ENCODE measurements around the gene ZNF462. TPM values are rescaled to one million over a fixed set of nuclear protein-coding genes. Genes with fewer than 3 reads are reported as not detected.

Gene ZNF462
- total RNA-seq, 2 experiments from 2014 or later: 0.61 to 0.64 TPM

GRCh38 chr9:106947106-106947900 is 84.3 kb downstream of the ZNF462 start:
- Mint-ChIP-seq H3K27ac (no peak overlapping the region), H3K27me3 (no peaks in the 10 kb centered on the region), H3K4me3 (no peak overlapping the region), H3K36me3 (no peaks in the 10 kb centered on the region), H3K4me1 (ENCODE audit: low read depth) (no peaks in the 10 kb centered on the region), H3K9me3 (no peaks in the 10 kb centered on the region)
- ChIA-PET CTCF (no interaction called here), POLR2A (no interaction called here)
- DNase-seq: no peak
- intact Hi-C loops (cut with micrococcal nuclease): no loop called here

- intact Hi-C loops (cut with micrococcal nuclease): no loop called here
- H3K4me1 Mint-ChIP-seq (ENCODE audit: low read depth): no peaks in the 10 kb centered on the region
- no peak overlapping the region for H3K27ac Mint-ChIP-seq
- DNase-seq: no peak
- ChIA-PET CTCF (no interaction called here), POLR2A (no interaction called here)
- no peaks in the 10 kb centered on the region for H3K9me3 Mint-ChIP-seq
- H3K4me3 Mint-ChIP-seq: no peak overlapping the region
- no peaks in the 10 kb centered on the region for H3K27me3 Mint-ChIP-seq
- no peaks in the 10 kb centered on the region for H3K36me3 Mint-ChIP-seq
These were observed 90.2 kb downstream of the ZNF462 start for GRCh38 chr9:106953174-106953573.

GRCh38 chr9:106954558-106954957 is 91.6 kb downstream of the ZNF462 start:
- ChIA-PET POLR2A (no interaction called here), CTCF (no interaction called here)
- H3K36me3 Mint-ChIP-seq: no peaks in the 10 kb centered on the region
- intact Hi-C loops (cut with micrococcal nuclease): no loop called here
- no peak overlapping the region for H3K27ac Mint-ChIP-seq
- no peaks in the 10 kb centered on the region for H3K4me1 Mint-ChIP-seq (ENCODE audit: low read depth)
- DNase-seq: no peak
- no peak overlapping the region for H3K4me3 Mint-ChIP-seq
- H3K27me3 Mint-ChIP-seq: no peaks in the 10 kb centered on the region
- H3K9me3 Mint-ChIP-seq: no peaks in the 10 kb centered on the region

- no peaks in the 10 kb centered on the region for H3K4me1 Mint-ChIP-seq (ENCODE audit: low read depth)
- no peaks in the 10 kb centered on the region for H3K36me3 Mint-ChIP-seq
- no peaks in the 10 kb centered on the region for H3K9me3 Mint-ChIP-seq
- CTCF ChIA-PET: no interaction called here
- no peak for DNase-seq
- no peaks in the 10 kb centered on the region for H3K27me3 Mint-ChIP-seq
- POLR2A ChIA-PET: no interaction called here
- H3K27ac Mint-ChIP-seq: no peak overlapping the region
- intact Hi-C loops (cut with micrococcal nuclease): no loop called here
- no peak overlapping the region for H3K4me3 Mint-ChIP-seq
These were observed 92.2 kb downstream of the ZNF462 start for GRCh38 chr9:106954974-106955850.

GRCh38 chr9:106956971-106957370 is 94.0 kb downstream of the ZNF462 start:
- intact Hi-C loops (cut with micrococcal nuclease): no loop called here
- H3K4me1 Mint-ChIP-seq (ENCODE audit: low read depth): no peaks in the 10 kb centered on the region
- no peak overlapping the region for H3K4me3 Mint-ChIP-seq
- ChIA-PET CTCF (no interaction called here), POLR2A (no interaction called here)
- DNase-seq: no peak
- H3K27me3 Mint-ChIP-seq: no peaks in the 10 kb centered on the region
- peaks cover 4% of the 10 kb centered on the region for H3K9me3 Mint-ChIP-seq
- no peaks in the 10 kb centered on the region for H3K36me3 Mint-ChIP-seq
- H3K27ac Mint-ChIP-seq: no peak overlapping the region

- H3K36me3 Mint-ChIP-seq: no peaks in the 10 kb centered on the region
- POLR2A ChIA-PET: no interaction called here
- intact Hi-C loops (cut with micrococcal nuclease): no loop called here
- no peaks in the 10 kb centered on the region for H3K27me3 Mint-ChIP-seq
- H3K27ac Mint-ChIP-seq: no peak overlapping the region
- H3K9me3 Mint-ChIP-seq: peaks cover 5% of the 10 kb centered on the region
- no peak overlapping the region for H3K4me3 Mint-ChIP-seq
- no peaks in the 10 kb centered on the region for H3K4me1 Mint-ChIP-seq (ENCODE audit: low read depth)
- no peak for DNase-seq
- CTCF ChIA-PET: no interaction called here
These were observed 96.1 kb downstream of the ZNF462 start for GRCh38 chr9:106958955-106959657.

GRCh38 chr9:106960258-106960657 is 97.3 kb downstream of the ZNF462 start:
- Mint-ChIP-seq H3K4me3 (no peak overlapping the region), H3K9me3 (peaks cover 5% of the 10 kb centered on the region), H3K4me1 (ENCODE audit: low read depth) (no peaks in the 10 kb centered on the region), H3K27ac (no peak overlapping the region), H3K27me3 (no peaks in the 10 kb centered on the region), H3K36me3 (no peaks in the 10 kb centered on the region)
- intact Hi-C loops (cut with micrococcal nuclease): no loop called here
- POLR2A ChIA-PET: no interaction called here
- DNase-seq: no peak
- CTCF ChIA-PET: no interaction called here

GRCh38 chr9:106961623-106962022 is 98.7 kb downstream of the ZNF462 start:
- no peak for DNase-seq
- H3K4me3 Mint-ChIP-seq: no peak overlapping the region
- H3K27me3 Mint-ChIP-seq: no peaks in the 10 kb centered on the region
- intact Hi-C loops (cut with micrococcal nuclease): no loop called here
- H3K9me3 Mint-ChIP-seq: peaks cover 5% of the 10 kb centered on the region
- H3K27ac Mint-ChIP-seq: no peak overlapping the region
- POLR2A ChIA-PET: no interaction called here
- no peaks in the 10 kb centered on the region for H3K36me3 Mint-ChIP-seq
- CTCF ChIA-PET: no interaction called here
- no peaks in the 10 kb centered on the region for H3K4me1 Mint-ChIP-seq (ENCODE audit: low read depth)

- intact Hi-C loops (cut with micrococcal nuclease): no loop called here
- POLR2A ChIA-PET: no interaction called here
- H3K27ac Mint-ChIP-seq: no peak overlapping the region
- no peaks in the 10 kb centered on the region for H3K36me3 Mint-ChIP-seq
- H3K9me3 Mint-ChIP-seq: peaks cover 5% of the 10 kb centered on the region
- no peak for DNase-seq
- no peaks in the 10 kb centered on the region for H3K4me1 Mint-ChIP-seq (ENCODE audit: low read depth)
- H3K4me3 Mint-ChIP-seq: no peak overlapping the region
- H3K27me3 Mint-ChIP-seq: no peaks in the 10 kb centered on the region
- CTCF ChIA-PET: no interaction called here
These were observed 99.2 kb downstream of the ZNF462 start for GRCh38 chr9:106962122-106962521.

- Mint-ChIP-seq H3K27ac (no peak overlapping the region), H3K36me3 (no peaks in the 10 kb centered on the region), H3K9me3 (peaks cover 5% of the 10 kb centered on the region), H3K4me1 (ENCODE audit: low read depth) (no peaks in the 10 kb centered on the region), H3K4me3 (no peak overlapping the region), H3K27me3 (no peaks in the 10 kb centered on the region)
- no peak for DNase-seq
- ChIA-PET POLR2A (no interaction called here), CTCF (no interaction called here)
- intact Hi-C loops (cut with micrococcal nuclease): no loop called here
These were observed 99.8 kb downstream of the ZNF462 start for GRCh38 chr9:106962615-106963363.

- intact Hi-C loops (cut with micrococcal nuclease): no loop called here
- ChIA-PET CTCF (no interaction called here), POLR2A (no interaction called here)
- H3K36me3 Mint-ChIP-seq: no peaks in the 10 kb centered on the region
- no peak overlapping the region for H3K4me3 Mint-ChIP-seq
- no peaks in the 10 kb centered on the region for H3K4me1 Mint-ChIP-seq (ENCODE audit: low read depth)
- no peak overlapping the region for H3K27ac Mint-ChIP-seq
- no peaks in the 10 kb centered on the region for H3K27me3 Mint-ChIP-seq
- H3K9me3 Mint-ChIP-seq: peaks cover 5% of the 10 kb centered on the region
- no peak for DNase-seq
These were observed 100.7 kb downstream of the ZNF462 start for GRCh38 chr9:106963684-106964083.

GRCh38 chr9:106964329-106964728 is 101.4 kb downstream of the ZNF462 start:
- intact Hi-C loops (cut with micrococcal nuclease): no loop called here
- POLR2A ChIA-PET: no interaction called here
- no peaks in the 10 kb centered on the region for H3K36me3 Mint-ChIP-seq
- H3K4me1 Mint-ChIP-seq (ENCODE audit: low read depth): no peaks in the 10 kb centered on the region
- peaks cover 5% of the 10 kb centered on the region for H3K9me3 Mint-ChIP-seq
- DNase-seq: no peak
- CTCF ChIA-PET: no interaction called here
- no peaks in the 10 kb centered on the region for H3K27me3 Mint-ChIP-seq
- H3K4me3 Mint-ChIP-seq: no peak overlapping the region
- no peak overlapping the region for H3K27ac Mint-ChIP-seq

Data from activated CD4-positive, alpha-beta memory T cell treated with anti-CD3 and anti-CD28 coated beads for 36 hours (primary cell).